Kidney (tissue), 14 donors: Measurements from ENCODE around the gene COPS8. TPM values are rescaled to one million over a fixed set of nuclear protein-coding genes. Genes with fewer than 3 reads are reported as not detected.

Source experiments
- DNase-seq, 5 donors: peaks; one replicate each; pipeline ENCODE4 v3.0.0-alpha.2; 2013 to 2020
- FAIRE-seq: peaks from 2 replicates; lab custom pipeline; 2012; peaks lifted over from hg19 to GRCh38; lab: Jason Lieb, UNC
- H3K27ac ChIP-seq, 2 donors: one replicate each; pipeline ENCODE4 v1.7.0; 2013; ENCODE audit warnings: low read depth in 2 of 2, low read length in 2 of 2, inconsistent platforms in 1 of 2
- H3K27me3 ChIP-seq: one replicate; pipeline ENCODE4 v1.7.1; 2013; ENCODE audit warnings: low read length, inconsistent platforms; ENCODE audit not compliant: control insufficient read depth, insufficient read depth
- H3K36me3 ChIP-seq, 3 donors: one replicate each; pipeline versions ENCODE4 v1.7.0 to v1.7.1; 2013; ENCODE audit warnings: low read length in 3 of 3, control low read depth in 1 of 3, inconsistent platforms in 1 of 3; ENCODE audit not compliant: insufficient read depth in 3 of 3, control insufficient read depth in 2 of 3
- H3K4me1 ChIP-seq, 3 donors: one replicate each; pipeline versions ENCODE4 v1.7.0 to v1.7.1; 2013; ENCODE audit warnings: low read length in 3 of 3, inconsistent platforms in 1 of 3, low read depth in 1 of 3; ENCODE audit not compliant: control insufficient read depth in 2 of 3, insufficient read depth in 2 of 3
- H3K4me3 ChIP-seq, 3 donors: one replicate each; pipeline versions ENCODE4 v1.7.0 to v1.8.1; 2013; ENCODE audit warnings: low read length in 3 of 3, control low read depth in 1 of 3, inconsistent platforms in 1 of 3
- H3K9ac ChIP-seq, 3 donors: one replicate each; pipeline versions ENCODE4 v1.7.0 to v1.7.1; 2013; ENCODE audit warnings: low read length in 3 of 3, control low read depth in 1 of 3, inconsistent platforms in 1 of 3
- H3K9me3 ChIP-seq, 3 donors: one replicate each; pipeline versions ENCODE4 v1.7.0 to v1.7.1; 2013; ENCODE audit warnings: low read length in 3 of 3, control low read depth in 1 of 3, inconsistent platforms in 1 of 3; ENCODE audit not compliant: control insufficient read depth in 2 of 3, insufficient read depth in 1 of 3
- CTCF ChIP-seq: IDR thresholded peaks from 3 replicates; pipeline ENCODE4 v1.5.1; 2012; ENCODE audit warnings: mild to moderate bottlenecking, moderate library complexity, borderline replicate concordance; ENCODE audit not compliant: insufficient read depth; ENCODE audit errors: extremely low read depth
- intact Hi-C: fragments of 100-400 bp; cut with DNase I; formaldehyde crosslinking; loops from one replicate; pipeline ENCODE4 v1.11.1; 2022
- polyA plus RNA-seq: library from polyadenylated mRNA; stranded (reverse); fragments of 350-450 nt; fragmentation: Illumina TruSeq; extraction: RNeasy Lipid Tissue Mini Kit (QIAGEN cat#74804); gene quantifications from one replicate; pipeline ENCODE4 v1.2.3, GENCODE V29; 2014; ENCODE audit warnings: low read depth, low replicate concordance; ENCODE audit not compliant: insufficient read depth
- total RNA-seq: library from RNA; stranded (reverse); fragmentation: NEBNext Ultra II Directional; extraction: Animal tissue kit (Norgen Biotek cat#: 25700); gene quantifications from one replicate; pipeline ENCODE4 v1.2.1, GENCODE V29; 2021
- donor health status: control.
- donor health status: control.
- donor health status: control.
- donor health status: control.
- donor health status: control.
- donor health status: DM: yes; HTN: yes; CAD: no.
- donor health status: Normal renal cell carcinoma (clear cell type).

COPS8 gene
- total and polyA plus RNA-seq, 2 donors from 2014 or later: 40.7 to 67.6 TPM

GRCh38 chr2:237115870-237116269 lies 30.2 kb downstream of the COPS8 start:
- FAIRE-seq (no peak), DNase-seq (no peak)
- no peak overlapping the region for H3K9ac ChIP-seq
- no peak for TF ChIP-seq CTCF
- no peaks in the 10 kb centered on the region for H3K36me3 ChIP-seq
- no peaks in the 10 kb centered on the region for H3K27me3 ChIP-seq
- no peak overlapping the region for H3K27ac ChIP-seq
- no peaks in the 10 kb centered on the region for H3K4me1 ChIP-seq
- no peak overlapping the region for H3K4me3 ChIP-seq
- H3K9me3 ChIP-seq: no peaks in the 10 kb centered on the region
- intact Hi-C loops: no loop called here

- H3K9me3 ChIP-seq: no peaks in the 10 kb centered on the region
- H3K27ac ChIP-seq: no peak overlapping the region
- H3K4me3 ChIP-seq: no peak overlapping the region
- FAIRE-seq (no peak), DNase-seq (no peak)
- TF ChIP-seq CTCF: no peak
- intact Hi-C loops: no loop called here
- H3K9ac ChIP-seq: no peak overlapping the region
- no peaks in the 10 kb centered on the region for H3K27me3 ChIP-seq
- H3K4me1 ChIP-seq: no peaks in the 10 kb centered on the region
- no peaks in the 10 kb centered on the region for H3K36me3 ChIP-seq
Observed at GRCh38 chr2:237116431-237116830, 30.7 kb downstream of the COPS8 start.

- no peak for DNase-seq
- Histone ChIP-seq H3K9me3 (no peaks in the 10 kb centered on the region), H3K36me3 (no peaks in the 10 kb centered on the region), H3K27me3 (no peaks in the 10 kb centered on the region), H3K9ac (no peak overlapping the region), H3K4me3 (no peak overlapping the region), H3K27ac (no peak overlapping the region), H3K4me1 (no peaks in the 10 kb centered on the region)
- no peak for FAIRE-seq
- TF ChIP-seq CTCF: no peak
- intact Hi-C loops: no loop called here
Observed at GRCh38 chr2:237118025-237118424, 32.3 kb downstream of the COPS8 start.

GRCh38 chr2:237118561-237119155 lies 33.0 kb downstream of the COPS8 start:
- H3K9me3 ChIP-seq: no peaks in the 10 kb centered on the region
- no peak overlapping the region for H3K27ac ChIP-seq
- H3K36me3 ChIP-seq: no peaks in the 10 kb centered on the region
- no peaks in the 10 kb centered on the region for H3K4me1 ChIP-seq
- intact Hi-C loops: no loop called here
- FAIRE-seq (no peak), DNase-seq (no peak)
- no peak overlapping the region for H3K9ac ChIP-seq
- H3K4me3 ChIP-seq: no peak overlapping the region
- TF ChIP-seq CTCF: no peak
- H3K27me3 ChIP-seq: no peaks in the 10 kb centered on the region
